Mucosa of descending colon (tissue), 3 donors: Measurements from ENCODE around the gene ADCK1. TPM values are rescaled to one million over a fixed set of nuclear protein-coding genes. Genes with fewer than 3 reads are reported as not detected.

Source experiments
- ATAC-seq: fragments of 200-7000 bp; cut with Tn5 transposase; one replicate; pipeline ENCODE4 v1.9.1; 2020; ENCODE audit warnings: mild to moderate bottlenecking, moderate library complexity
- DNase-seq, 3 donors: peaks; one replicate each; pipeline ENCODE4 v3.0.0-alpha.2; 2020
- H3K36me3 ChIP-seq: fragments of 200-600 bp; one replicate; pipeline ENCODE4 v1.8.0; 2021; ENCODE audit warnings: low read depth, mild to moderate bottlenecking
- H3K4me1 ChIP-seq: fragments of 200-600 bp; one replicate; pipeline ENCODE4 v1.8.0; 2021; ENCODE audit warnings: low read depth, mild to moderate bottlenecking
- H3K4me3 ChIP-seq: fragments of 200-600 bp; one replicate; pipeline ENCODE4 v1.8.0; 2021; ENCODE audit warnings: mild to moderate bottlenecking
- H3K9me3 ChIP-seq: fragments of 200-600 bp; one replicate; pipeline ENCODE4 v1.8.0; 2021; ENCODE audit warnings: mild to moderate bottlenecking
- intact Hi-C, 2 donors: fragments of 100-400 bp; cut with DNase I in 1 of 2; cut with micrococcal nuclease in 1 of 2; formaldehyde crosslinking; loops; one replicate each; pipeline versions ENCODE4 v1.11.0 to v1.11.1; 2022; cut with DNase I, micrococcal nuclease
- total RNA-seq, 3 donors: library from RNA; stranded (reverse); fragmentation: NEBNext Ultra II Directional in 2 of 3; extraction: Animal tissue kit (Norgen Biotek cat#: 25700) in 2 of 3; gene quantifications; one replicate each; pipeline versions ENCODE4 v1.2.1 to v1.2.4, GENCODE V29; 2021 to 2023
- TF ChIP-seq, protein P1 (sequence below): fragments of 200-600 bp; IDR thresholded peaks from one replicate; pipeline ENCODE4 v1.8.0; 2022; ENCODE audit warnings: antibody characterized with exemption, mild to moderate bottlenecking
- donor health status: DM: no; HTN: no; CAD: no; lungs with moderate emphysema.
- donor health status: DM: no; HTN: no; CAD: no.
- donor health status: DM: no; HTN: yes; CAD: no.

ADCK1 gene
- total RNA-seq, 3 donors from 2014 or later: 9.1 to 15.4 (median 13.6) TPM

DNA sequence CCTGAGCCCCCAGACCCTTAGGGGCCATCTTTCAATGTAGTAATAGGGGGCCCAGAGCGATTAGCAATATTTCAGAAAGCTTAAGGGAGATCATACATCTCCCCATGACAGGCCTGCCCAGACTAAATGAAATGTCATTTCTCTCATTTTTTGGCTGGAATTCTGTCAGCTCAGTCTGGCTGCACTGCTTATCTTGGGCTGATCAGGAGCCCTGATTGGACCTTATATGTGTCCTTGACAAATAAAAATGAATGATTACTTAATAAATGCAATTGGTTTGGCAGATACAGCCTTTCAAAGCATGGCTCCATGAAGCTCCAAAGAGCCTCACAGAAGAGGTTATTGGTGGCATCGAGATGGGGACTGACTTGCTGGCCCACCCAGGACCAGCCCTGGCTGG lies 121.9 kb downstream of the ADCK1 start:
- no peaks in the 10 kb centered on the region for H3K36me3 ChIP-seq
- no peak overlapping the region for H3K4me3 ChIP-seq
- DNase-seq (no peak), ATAC-seq (no peak)
- intact Hi-C loops: no loop called here
- no peaks in the 10 kb centered on the region for H3K4me1 ChIP-seq
- TF ChIP-seq, protein P1, sequence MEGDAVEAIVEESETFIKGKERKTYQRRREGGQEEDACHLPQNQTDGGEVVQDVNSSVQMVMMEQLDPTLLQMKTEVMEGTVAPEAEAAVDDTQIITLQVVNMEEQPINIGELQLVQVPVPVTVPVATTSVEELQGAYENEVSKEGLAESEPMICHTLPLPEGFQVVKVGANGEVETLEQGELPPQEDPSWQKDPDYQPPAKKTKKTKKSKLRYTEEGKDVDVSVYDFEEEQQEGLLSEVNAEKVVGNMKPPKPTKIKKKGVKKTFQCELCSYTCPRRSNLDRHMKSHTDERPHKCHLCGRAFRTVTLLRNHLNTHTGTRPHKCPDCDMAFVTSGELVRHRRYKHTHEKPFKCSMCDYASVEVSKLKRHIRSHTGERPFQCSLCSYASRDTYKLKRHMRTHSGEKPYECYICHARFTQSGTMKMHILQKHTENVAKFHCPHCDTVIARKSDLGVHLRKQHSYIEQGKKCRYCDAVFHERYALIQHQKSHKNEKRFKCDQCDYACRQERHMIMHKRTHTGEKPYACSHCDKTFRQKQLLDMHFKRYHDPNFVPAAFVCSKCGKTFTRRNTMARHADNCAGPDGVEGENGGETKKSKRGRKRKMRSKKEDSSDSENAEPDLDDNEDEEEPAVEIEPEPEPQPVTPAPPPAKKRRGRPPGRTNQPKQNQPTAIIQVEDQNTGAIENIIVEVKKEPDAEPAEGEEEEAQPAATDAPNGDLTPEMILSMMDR: no peak
- no peaks in the 10 kb centered on the region for H3K9me3 ChIP-seq

DNA sequence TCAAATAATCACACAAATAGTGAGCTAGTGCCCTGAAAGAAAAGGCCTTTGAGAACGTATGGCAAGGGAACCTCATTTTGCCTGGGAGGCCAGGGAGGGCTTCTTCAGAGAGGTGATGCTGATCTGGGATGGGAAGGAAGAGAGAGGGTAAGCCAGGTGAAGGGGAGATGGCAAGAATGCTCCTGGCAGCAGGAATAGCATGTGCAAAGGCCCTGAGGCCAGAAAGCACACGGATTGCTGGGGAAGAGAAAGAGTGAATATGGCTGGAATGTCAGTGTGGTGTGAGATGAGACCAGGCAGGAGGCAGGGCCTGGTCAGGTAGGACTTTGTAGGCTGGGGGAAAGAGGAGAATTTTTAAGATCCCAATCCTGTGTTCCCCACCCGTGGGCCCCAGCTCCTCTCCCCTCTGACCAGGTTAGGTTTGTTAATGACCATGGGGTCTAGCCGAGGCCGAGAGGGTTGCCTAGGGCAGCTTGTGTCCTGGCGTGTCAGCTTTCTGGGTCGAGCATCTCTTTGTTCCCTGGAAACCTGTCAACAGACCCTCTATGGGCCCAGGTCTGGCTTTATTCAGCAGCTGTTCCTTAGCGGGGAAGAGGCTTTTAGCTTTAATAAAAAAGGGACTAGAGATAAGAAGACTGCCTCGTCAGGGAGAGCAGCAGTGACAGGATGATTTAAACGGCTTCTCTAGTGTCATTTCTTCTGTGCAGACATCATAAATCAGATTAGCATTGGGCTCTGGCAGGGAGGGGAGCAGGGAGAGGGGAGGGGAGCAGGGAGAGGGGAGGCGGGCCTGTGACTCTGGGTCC lies 123.4 kb downstream of the ADCK1 start:
- Histone ChIP-seq H3K4me1 (no peaks in the 10 kb centered on the region), H3K36me3 (no peaks in the 10 kb centered on the region), H3K4me3 (no peak overlapping the region), H3K9me3 (no peaks in the 10 kb centered on the region)
- ATAC-seq (no peak), DNase-seq (no peak)
- intact Hi-C loops: no loop called here
- TF ChIP-seq, protein P1: no peak

DNA sequence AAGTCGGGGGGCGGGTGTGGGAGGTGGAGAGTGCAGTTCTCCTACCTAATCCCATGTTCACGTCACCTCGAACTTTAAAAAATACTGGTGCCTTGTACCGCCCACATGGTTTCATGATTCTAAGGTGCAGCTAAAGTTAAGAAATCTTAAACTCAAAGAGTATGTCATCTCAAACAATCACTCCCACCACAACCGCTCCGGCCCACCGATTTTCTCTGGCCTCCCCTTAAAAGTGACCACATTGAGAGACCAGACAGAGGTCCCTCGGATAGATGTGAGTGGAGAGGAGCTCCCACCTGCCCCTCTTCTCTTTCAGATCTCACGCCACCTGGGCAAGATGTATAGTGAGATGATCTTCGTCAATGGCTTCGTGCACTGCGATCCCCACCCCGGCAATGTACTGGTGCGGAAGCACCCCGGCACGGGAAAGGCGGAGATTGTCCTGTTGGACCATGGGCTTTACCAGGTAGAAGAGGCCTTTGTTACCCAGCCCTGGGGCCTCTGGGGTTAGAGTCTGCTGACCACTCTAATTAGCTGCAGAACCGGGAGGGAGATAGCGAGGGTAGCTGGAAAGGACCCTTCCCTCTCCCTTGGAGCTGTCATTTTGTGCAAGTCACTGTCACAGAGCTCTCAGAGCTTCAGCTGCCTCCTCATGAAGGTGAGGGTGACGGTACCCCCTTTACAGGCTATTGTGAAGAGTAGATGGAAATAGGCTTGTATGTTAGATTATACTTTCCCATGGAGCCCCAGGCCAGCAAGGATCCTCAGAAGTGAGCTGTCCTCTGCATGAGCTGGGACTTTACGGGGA lies 124.4 kb downstream of the ADCK1 start:
- no peaks in the 10 kb centered on the region for H3K4me1 ChIP-seq
- H3K4me3 ChIP-seq: no peak overlapping the region
- intact Hi-C loops: no loop called here
- H3K36me3 ChIP-seq: no peaks in the 10 kb centered on the region
- H3K9me3 ChIP-seq: no peaks in the 10 kb centered on the region
- TF ChIP-seq, protein P1: no peak
- DNase-seq: no peak
- ATAC-seq: no peak

DNA sequence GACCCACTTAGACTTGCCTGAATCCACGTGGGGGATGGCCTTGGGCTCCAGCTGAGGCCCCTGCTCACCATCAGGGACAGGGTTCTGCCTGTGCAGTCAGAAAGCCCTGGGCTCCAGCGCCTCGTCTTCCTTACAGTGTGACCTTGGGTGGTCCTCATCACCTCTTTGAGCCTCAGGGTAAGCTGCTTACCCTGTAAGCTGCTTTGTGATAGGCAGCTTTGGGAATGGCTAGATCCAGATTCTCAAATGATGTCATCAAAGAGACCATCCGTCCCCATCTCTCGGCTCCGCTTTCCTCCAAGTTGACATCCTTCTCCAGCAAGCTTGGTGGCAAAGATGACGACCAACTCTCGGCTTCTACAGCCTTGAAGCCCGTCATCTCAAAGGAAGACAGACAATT lies 127.0 kb downstream of the ADCK1 start:
- TF ChIP-seq, protein P1: no peak
- no peak for ATAC-seq
- H3K36me3 ChIP-seq: no peaks in the 10 kb centered on the region
- intact Hi-C loops: no loop called here
- no peak overlapping the region for H3K4me3 ChIP-seq
- no peaks in the 10 kb centered on the region for H3K4me1 ChIP-seq
- no peak for DNase-seq
- H3K9me3 ChIP-seq: no peaks in the 10 kb centered on the region

DNA sequence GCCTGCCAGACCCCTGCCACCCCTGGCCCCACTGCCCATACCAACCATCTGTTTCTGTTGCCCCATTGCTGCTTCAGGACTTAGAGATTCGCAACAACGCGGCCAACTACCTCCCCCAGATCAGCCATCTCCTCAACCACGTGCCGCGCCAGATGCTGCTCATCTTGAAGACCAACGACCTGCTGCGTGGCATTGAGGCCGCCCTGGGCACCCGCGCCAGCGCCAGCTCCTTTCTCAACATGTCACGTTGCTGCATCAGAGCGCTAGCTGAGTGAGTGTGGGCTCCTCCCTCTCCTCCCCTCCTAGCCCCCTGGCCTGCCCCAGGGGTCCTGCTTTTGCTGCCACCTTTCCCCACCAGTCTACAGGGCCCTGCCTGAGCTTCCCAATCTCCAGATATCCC lies 131.5 kb downstream of the ADCK1 start:
- no peak for ATAC-seq
- Histone ChIP-seq H3K4me1 (no peaks in the 10 kb centered on the region), H3K36me3 (no peaks in the 10 kb centered on the region), H3K9me3 (peaks cover 9% of the 10 kb centered on the region), H3K4me3 (no peak overlapping the region)
- no peak for DNase-seq
- TF ChIP-seq, protein P1: no peak
- intact Hi-C loops: no loop called here
